Measurements from ENCODE around the gene GPR39.

Gene GPR39

DNA sequence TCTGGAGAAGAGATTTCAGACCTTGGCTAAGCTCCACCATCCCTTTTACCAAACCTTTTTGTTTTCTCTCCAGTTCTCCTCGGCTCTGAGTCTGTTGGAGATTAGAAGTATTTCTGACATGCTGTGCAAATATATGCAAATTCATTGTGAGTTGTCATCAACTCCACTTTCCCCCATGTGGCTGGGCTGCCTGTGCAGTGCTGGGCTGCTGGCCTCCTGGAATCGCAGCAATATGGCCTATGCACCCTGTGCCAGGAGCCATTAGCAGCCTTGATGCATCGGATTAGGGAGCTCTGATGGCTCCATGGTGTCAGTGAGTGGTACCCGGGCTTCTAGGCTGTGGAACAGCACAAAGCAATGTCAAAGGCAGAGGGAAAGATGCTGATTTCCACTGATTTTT, 80.0 kb downstream of the GPR39 start:
- H4K20me1 ChIP-seq (ENCODE audit: low read depth, low read length) = no peaks in the 10 kb centered on the region
- H3K9me3 ChIP-seq (ENCODE audit: insufficient read depth, low read length) = no peaks in the 10 kb centered on the region
- no peak overlapping the region for H2AFZ ChIP-seq (ENCODE audit: low read depth, low read length, severe bottlenecking)
- H3K36me3 ChIP-seq (ENCODE audit: low read length) = no peaks in the 10 kb centered on the region
- H3K27ac ChIP-seq (ENCODE audit: low read depth, low read length) = no peak overlapping the region
- no peaks in the 10 kb centered on the region for H3K79me2 ChIP-seq (ENCODE audit: insufficient read depth, low read length)
- no peaks in the 10 kb centered on the region for H3K27me3 ChIP-seq (ENCODE audit: low read length)
- TF ChIP-seq, protein P1, sequence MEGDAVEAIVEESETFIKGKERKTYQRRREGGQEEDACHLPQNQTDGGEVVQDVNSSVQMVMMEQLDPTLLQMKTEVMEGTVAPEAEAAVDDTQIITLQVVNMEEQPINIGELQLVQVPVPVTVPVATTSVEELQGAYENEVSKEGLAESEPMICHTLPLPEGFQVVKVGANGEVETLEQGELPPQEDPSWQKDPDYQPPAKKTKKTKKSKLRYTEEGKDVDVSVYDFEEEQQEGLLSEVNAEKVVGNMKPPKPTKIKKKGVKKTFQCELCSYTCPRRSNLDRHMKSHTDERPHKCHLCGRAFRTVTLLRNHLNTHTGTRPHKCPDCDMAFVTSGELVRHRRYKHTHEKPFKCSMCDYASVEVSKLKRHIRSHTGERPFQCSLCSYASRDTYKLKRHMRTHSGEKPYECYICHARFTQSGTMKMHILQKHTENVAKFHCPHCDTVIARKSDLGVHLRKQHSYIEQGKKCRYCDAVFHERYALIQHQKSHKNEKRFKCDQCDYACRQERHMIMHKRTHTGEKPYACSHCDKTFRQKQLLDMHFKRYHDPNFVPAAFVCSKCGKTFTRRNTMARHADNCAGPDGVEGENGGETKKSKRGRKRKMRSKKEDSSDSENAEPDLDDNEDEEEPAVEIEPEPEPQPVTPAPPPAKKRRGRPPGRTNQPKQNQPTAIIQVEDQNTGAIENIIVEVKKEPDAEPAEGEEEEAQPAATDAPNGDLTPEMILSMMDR (IDR thresholded peaks at IDR 0.05; ENCODE audit: insufficient read depth, low read length, poor library complexity, severe bottlenecking) = no peak
- no peaks in the 10 kb centered on the region for H3K9me2 ChIP-seq (replicated peaks; ENCODE audit: insufficient read depth, low read length)
- no peak overlapping the region for H3K9ac ChIP-seq (ENCODE audit: low read length)
- H3K4me3 ChIP-seq (ENCODE audit: insufficient read depth, low read length, poor library complexity, severe bottlenecking) = no peak overlapping the region
- no peak overlapping the region for H3K4me2 ChIP-seq (ENCODE audit: low read depth, low read length, poor library complexity, severe bottlenecking)
- H3F3A ChIP-seq (ENCODE audit: insufficient read depth) = no peaks in the 10 kb centered on the region

DNA sequence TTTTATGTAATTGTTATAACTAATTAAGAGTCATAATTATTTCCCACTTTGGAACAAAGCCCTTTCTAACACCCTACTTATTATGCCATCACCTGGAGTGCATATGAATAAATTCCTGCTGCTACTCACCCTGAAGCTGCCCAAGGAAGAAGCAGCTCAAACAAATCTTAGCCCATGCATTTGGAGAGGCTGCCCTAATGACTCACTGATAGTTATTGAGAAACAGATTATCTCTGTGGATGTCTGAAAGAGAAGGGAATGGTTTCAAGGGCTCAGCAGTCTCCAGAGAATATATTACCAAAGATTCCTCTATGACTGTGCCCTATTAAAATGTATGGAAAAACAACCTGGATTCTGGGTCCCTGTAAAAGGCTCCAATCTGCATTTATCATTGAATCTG, 81.0 kb downstream of the GPR39 start:
- no peaks in the 10 kb centered on the region for H3F3A ChIP-seq (ENCODE audit: insufficient read depth)
- no peak overlapping the region for H3K9ac ChIP-seq (ENCODE audit: low read length)
- H3K79me2 ChIP-seq (ENCODE audit: insufficient read depth, low read length) = no peaks in the 10 kb centered on the region
- no peak overlapping the region for H2AFZ ChIP-seq (ENCODE audit: low read depth, low read length, severe bottlenecking)
- no peaks in the 10 kb centered on the region for H4K20me1 ChIP-seq (ENCODE audit: low read depth, low read length)
- H3K27me3 ChIP-seq (ENCODE audit: low read length) = no peaks in the 10 kb centered on the region
- no peaks in the 10 kb centered on the region for H3K36me3 ChIP-seq (ENCODE audit: low read length)
- no peaks in the 10 kb centered on the region for H3K9me3 ChIP-seq (ENCODE audit: insufficient read depth, low read length)
- H3K9me2 ChIP-seq (replicated peaks; ENCODE audit: insufficient read depth, low read length) = no peaks in the 10 kb centered on the region
- no peak overlapping the region for H3K27ac ChIP-seq (ENCODE audit: low read depth, low read length)
- no peak overlapping the region for H3K4me3 ChIP-seq (ENCODE audit: insufficient read depth, low read length, poor library complexity, severe bottlenecking)
- TF ChIP-seq EZH2phosphoT487 (conservative IDR thresholded peaks at IDR 0.05; ENCODE audit: low read length) = no peak
- TF ChIP-seq, protein P1 (IDR thresholded peaks at IDR 0.05; ENCODE audit: insufficient read depth, low read length, poor library complexity, severe bottlenecking) = no peak
- no peak overlapping the region for H3K4me2 ChIP-seq (ENCODE audit: low read depth, low read length, poor library complexity, severe bottlenecking)

DNA sequence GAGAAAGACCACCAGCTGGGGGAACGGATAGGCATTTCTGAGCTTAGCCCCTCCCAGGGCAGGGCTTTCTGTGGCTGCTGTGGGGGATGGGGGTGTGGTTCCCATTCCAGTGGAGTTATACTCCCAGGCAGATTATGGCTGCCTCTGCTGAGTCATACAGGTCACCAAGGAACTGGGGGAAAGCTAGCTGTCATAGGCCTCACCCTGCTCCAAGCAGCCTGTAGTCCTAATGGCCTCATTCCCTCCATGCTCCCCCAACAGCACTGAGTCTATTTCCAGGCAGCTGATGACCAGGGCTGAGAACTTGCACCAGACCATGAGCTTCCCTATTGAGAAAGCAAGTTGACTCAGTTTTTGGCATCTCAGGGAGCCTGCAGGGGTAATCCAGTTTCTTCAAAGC, 87.1 kb downstream of the GPR39 start:
- Histone ChIP-seq H3K27ac (ENCODE audit: low read depth, low read length) (no peak overlapping the region), H2AFZ (ENCODE audit: low read depth, low read length, severe bottlenecking) (no peak overlapping the region), H3K9ac (ENCODE audit: low read length) (no peak overlapping the region), H4K20me1 (ENCODE audit: low read depth, low read length) (no peaks in the 10 kb centered on the region), H3K4me3 (ENCODE audit: insufficient read depth, low read length, poor library complexity, severe bottlenecking) (no peak overlapping the region), H3K9me3 (ENCODE audit: insufficient read depth, low read length) (0 out of 2 replicates have a peak, but pooled peaks cover 5% of the 10 kb centered on the region), H3K4me2 (ENCODE audit: low read depth, low read length, poor library complexity, severe bottlenecking) (no peak overlapping the region), H3F3A (ENCODE audit: insufficient read depth) (no peaks in the 10 kb centered on the region), H3K36me3 (ENCODE audit: low read length) (no peaks in the 10 kb centered on the region), H3K9me2 (replicated peaks; ENCODE audit: insufficient read depth, low read length) (no peaks in the 10 kb centered on the region), H3K27me3 (ENCODE audit: low read length) (no peaks in the 10 kb centered on the region), H3K79me2 (ENCODE audit: insufficient read depth, low read length) (no peaks in the 10 kb centered on the region)
- TF ChIP-seq, protein P1 (IDR thresholded peaks at IDR 0.05; ENCODE audit: insufficient read depth, low read length, poor library complexity, severe bottlenecking) = no peak
- TF ChIP-seq EZH2phosphoT487 (conservative IDR thresholded peaks at IDR 0.05; ENCODE audit: low read length) = no peak

DNA sequence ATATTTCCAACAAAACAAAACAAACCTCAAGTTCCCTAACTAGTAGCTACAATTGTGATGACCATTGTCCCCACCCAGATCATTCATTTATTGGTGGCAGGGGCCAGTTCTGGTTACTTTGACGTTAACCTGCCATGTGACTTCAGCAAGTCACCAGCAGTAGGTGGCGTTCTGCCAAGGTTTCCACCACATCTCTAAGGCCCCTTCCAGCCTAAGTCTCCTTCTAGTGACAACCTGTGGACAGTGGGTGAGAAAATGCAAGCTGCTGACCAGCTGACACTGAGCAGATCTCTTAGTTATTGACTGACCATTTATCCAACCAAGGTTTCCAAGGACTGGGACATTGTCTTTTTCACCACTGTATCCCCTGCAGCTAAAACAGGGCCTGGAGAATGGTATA, 98.4 kb downstream of the GPR39 start:
- no peaks in the 10 kb centered on the region for H3K27me3 ChIP-seq (ENCODE audit: low read length)
- H4K20me1 ChIP-seq (ENCODE audit: low read depth, low read length) = no peaks in the 10 kb centered on the region
- H3K9ac ChIP-seq (ENCODE audit: low read length) = no peak overlapping the region
- H2AFZ ChIP-seq (ENCODE audit: low read depth, low read length, severe bottlenecking) = no peak overlapping the region
- no peak for TF ChIP-seq EZH2phosphoT487 (conservative IDR thresholded peaks at IDR 0.05; ENCODE audit: low read length)
- TF ChIP-seq, protein P1 (IDR thresholded peaks at IDR 0.05; ENCODE audit: insufficient read depth, low read length, poor library complexity, severe bottlenecking) = no peak
- H3K79me2 ChIP-seq (ENCODE audit: insufficient read depth, low read length) = no peaks in the 10 kb centered on the region
- no peak overlapping the region for H3K27ac ChIP-seq (ENCODE audit: low read depth, low read length)
- no peaks in the 10 kb centered on the region for H3K36me3 ChIP-seq (ENCODE audit: low read length)
- H3K4me2 ChIP-seq (ENCODE audit: low read depth, low read length, poor library complexity, severe bottlenecking) = no peak overlapping the region
- H3K9me3 ChIP-seq (ENCODE audit: insufficient read depth, low read length) = no peaks in the 10 kb centered on the region
- no peaks in the 10 kb centered on the region for H3F3A ChIP-seq (ENCODE audit: insufficient read depth)
- H3K4me3 ChIP-seq (ENCODE audit: insufficient read depth, low read length, poor library complexity, severe bottlenecking) = no peak overlapping the region
- no peaks in the 10 kb centered on the region for H3K9me2 ChIP-seq (replicated peaks; ENCODE audit: insufficient read depth, low read length)
